HG03565 (cell line): ENCODE results near the gene U2AF1L4.
"Not testable (repeated sequence)": the region's sequence is repeated elsewhere in the genome, so short reads cannot be mapped to it uniquely, and the experiment has no call there.

ENCODE experiments used
- ATAC-seq: cut with Tn5 transposase; IDR thresholded peaks from one replicate; pipeline ENCODE4 v1.9.1; 2021; ENCODE audit warnings: mild to moderate bottlenecking, moderate library complexity; ENCODE audit not compliant: unreplicated experiment

The U2AF1L4 gene

GRCh38 chr19:35781650-35782049, 36.4 kb upstream of the U2AF1L4 start:
- ATAC-seq = no peak

- no peak for ATAC-seq
Measured at GRCh38 chr19:35780717-35781116, 35.5 kb upstream of the U2AF1L4 start.

- no peak for ATAC-seq
Measured at GRCh38 chr19:35780058-35780457, 34.8 kb upstream of the U2AF1L4 start.

- no peak for ATAC-seq
Measured at GRCh38 chr19:35779033-35779432, 33.8 kb upstream of the U2AF1L4 start.

- ATAC-seq = no peak
Measured at GRCh38 chr19:35777961-35778360, 32.7 kb upstream of the U2AF1L4 start.

GRCh38 chr19:35777086-35777841, 32.0 kb upstream of the U2AF1L4 start:
- no peak for ATAC-seq

GRCh38 chr19:35776102-35776788, 31.0 kb upstream of the U2AF1L4 start:
- ATAC-seq = no peak

GRCh38 chr19:35775298-35776101, 30.3 kb upstream of the U2AF1L4 start, which contains the start of gene ARHGAP33:
Gene ARHGAP33 (plus strand): TSS chr19:35775564. CDS start chr19:35775659, 95 bp downstream.
- ATAC-seq = peak; percentile 92

GRCh38 chr19:35775046-35775297, 29.8 kb upstream of the U2AF1L4 start:
- no peak for ATAC-seq

- ATAC-seq = no peak
Measured at GRCh38 chr19:35774274-35775045, 29.2 kb upstream of the U2AF1L4 start.

- no peak for ATAC-seq
Measured at GRCh38 chr19:35773020-35773806, 28.0 kb upstream of the U2AF1L4 start.

- not testable (repeated sequence) for ATAC-seq
Measured at GRCh38 chr19:35772362-35772761, 27.1 kb upstream of the U2AF1L4 start.

- no peak for ATAC-seq
Measured at GRCh38 chr19:35768082-35768421, 22.8 kb upstream of the U2AF1L4 start.

- ATAC-seq = no peak
Measured at GRCh38 chr19:35767288-35768081, 22.3 kb upstream of the U2AF1L4 start.

GRCh38 chr19:35766571-35767104, 21.4 kb upstream of the U2AF1L4 start:
- ATAC-seq = no peak

GRCh38 chr19:35764432-35765315, 19.5 kb upstream of the U2AF1L4 start:
- no peak for ATAC-seq

- ATAC-seq = no peak
Measured at GRCh38 chr19:35760711-35761349, 15.6 kb upstream of the U2AF1L4 start.

- no peak for ATAC-seq
Measured at GRCh38 chr19:35759697-35760096, 14.5 kb upstream of the U2AF1L4 start.
